HG02885 (cell line): ENCODE measurements around the gene CPT1B.
A peak's percentile ranks its signal among the peaks of the same experiment; 100 is the strongest.

Source experiments
- ATAC-seq: cut with Tn5 transposase; IDR thresholded peaks from one replicate; pipeline ENCODE4 v1.9.1; 2021; ENCODE audit warnings: mild to moderate bottlenecking; ENCODE audit not compliant: unreplicated experiment, poor library complexity

The CPT1B gene

GRCh38 chr22:50531962-50532674, 46.1 kb downstream of the CPT1B start:
- ATAC-seq, result no peak

DNA sequence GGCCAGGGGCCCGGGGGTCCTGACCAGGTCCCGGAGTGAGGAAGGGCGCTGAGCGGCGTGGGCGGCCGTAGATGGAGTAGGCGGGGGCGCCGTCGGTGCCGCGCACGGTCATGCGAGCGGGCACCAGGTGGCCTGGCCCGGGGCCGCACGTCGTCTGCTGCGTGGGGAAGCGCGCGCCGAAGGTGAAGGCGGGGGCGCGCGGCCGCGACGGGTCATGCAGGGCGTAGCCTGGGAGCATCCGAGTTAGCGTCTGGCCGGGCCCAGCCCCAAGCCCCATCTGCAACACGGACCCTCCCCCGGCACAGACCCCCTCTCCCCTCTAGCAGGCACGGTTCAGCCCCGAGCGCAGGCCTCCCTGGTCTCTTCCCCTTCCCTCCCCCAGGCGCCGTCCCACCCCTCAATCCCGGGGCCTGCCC, 46.7 kb downstream of the CPT1B start:
- no peak for ATAC-seq

GRCh38 chr22:50530877-50531545, 47.2 kb downstream of the CPT1B start:
- ATAC-seq, result no peak

DNA sequence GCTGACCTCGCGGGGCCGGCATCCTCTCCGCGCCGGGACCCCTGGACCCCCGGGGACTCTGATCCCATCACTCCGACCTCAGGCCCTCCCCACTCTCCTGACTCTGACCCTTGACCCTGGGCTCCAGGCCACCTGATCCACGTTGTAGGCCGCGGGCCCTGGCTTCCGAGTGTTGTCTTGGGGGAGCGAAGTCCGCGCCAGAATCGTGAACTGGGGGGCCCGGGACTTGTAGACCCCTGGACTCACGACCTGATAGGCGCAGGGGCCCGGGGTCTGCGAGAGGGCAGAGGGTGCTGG, 47.7 kb downstream of the CPT1B start:
- ATAC-seq, result peak; percentile 0

- ATAC-seq, result peak; percentile 19
These were observed 48.2 kb downstream of the CPT1B start, which contains the start of gene TYMP for GRCh38 chr22:50529897-50530579. TSS of gene TYMP (minus strand) at chr22:50530012. CDS start at chr22:50529709, 303 bp downstream.

- ATAC-seq, result no peak
These were observed 48.8 kb downstream of the CPT1B start for GRCh38 chr22:50529416-50529896.

DNA sequence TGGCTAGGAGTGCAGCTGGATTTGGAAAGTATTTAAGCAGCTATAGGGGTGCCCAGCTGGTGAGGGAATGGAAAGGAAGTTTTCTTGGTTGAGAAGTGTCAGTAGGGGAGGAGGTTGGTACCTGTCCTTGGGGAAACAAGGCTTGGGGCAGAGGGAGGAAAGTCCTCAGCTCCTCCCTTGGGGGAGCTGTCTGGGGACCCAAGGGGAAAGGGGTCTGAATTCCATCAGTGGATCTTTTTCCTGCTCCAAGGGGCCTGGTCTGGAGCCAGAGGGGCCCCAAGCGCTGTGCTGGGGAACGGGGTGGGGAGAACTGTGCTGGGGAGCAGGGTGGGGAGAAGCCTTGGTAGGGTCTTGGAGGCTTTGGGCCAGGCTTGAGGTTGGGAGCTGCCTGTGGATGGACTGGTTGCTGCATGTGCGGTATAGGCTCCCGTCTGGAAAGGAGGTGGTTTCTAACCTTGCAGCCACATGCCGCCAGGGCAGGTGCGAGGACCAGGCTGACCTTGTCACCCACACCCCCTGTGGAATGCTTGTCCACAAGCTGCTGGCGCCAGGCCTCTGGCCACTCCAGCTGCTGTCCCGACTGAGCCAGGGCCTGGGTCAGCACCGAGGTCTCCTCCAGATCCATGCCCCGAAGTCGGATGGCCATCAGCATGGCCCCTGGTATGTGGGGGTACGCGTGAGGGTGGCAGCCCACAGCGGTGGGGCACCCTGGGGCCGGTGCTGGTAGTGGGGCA, 49.4 kb downstream of the CPT1B start:
- ATAC-seq, result no peak

DNA sequence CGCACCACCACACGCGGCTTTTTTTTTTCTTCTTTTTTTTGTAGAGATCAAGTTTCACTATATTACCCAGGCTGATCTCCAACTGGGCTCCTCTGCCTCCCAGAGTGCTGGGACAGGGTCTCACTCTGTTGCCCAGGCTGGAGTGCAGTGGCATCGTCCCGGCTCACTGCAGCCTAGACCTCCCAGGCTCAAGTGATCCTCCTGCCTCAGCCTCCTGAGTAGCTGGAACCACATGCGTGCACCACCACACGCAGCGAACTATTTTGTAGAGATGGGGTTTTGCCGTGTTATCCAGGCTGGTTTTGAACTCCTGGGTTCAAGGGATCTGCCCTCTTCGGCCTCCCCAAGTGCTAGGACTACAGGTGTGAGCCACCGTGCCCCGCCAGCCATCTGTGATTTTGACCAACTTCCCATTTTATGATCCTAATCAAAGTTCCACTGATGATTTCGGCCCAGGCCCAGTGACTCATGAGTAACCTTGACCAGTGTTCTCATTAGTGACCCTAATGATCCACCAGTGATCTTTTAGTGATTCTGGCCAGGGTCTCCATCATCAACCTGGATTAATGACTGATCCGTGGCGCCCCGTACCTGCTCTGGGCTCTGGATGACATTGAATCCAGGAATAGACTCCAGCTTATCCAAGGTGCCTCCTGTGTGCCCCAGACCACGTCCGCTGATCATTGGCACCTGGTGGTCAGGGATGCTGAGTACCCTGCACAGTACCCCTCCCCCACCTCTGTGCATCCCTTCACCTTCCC, 50.1 kb downstream of the CPT1B start:
- no peak for ATAC-seq

DNA sequence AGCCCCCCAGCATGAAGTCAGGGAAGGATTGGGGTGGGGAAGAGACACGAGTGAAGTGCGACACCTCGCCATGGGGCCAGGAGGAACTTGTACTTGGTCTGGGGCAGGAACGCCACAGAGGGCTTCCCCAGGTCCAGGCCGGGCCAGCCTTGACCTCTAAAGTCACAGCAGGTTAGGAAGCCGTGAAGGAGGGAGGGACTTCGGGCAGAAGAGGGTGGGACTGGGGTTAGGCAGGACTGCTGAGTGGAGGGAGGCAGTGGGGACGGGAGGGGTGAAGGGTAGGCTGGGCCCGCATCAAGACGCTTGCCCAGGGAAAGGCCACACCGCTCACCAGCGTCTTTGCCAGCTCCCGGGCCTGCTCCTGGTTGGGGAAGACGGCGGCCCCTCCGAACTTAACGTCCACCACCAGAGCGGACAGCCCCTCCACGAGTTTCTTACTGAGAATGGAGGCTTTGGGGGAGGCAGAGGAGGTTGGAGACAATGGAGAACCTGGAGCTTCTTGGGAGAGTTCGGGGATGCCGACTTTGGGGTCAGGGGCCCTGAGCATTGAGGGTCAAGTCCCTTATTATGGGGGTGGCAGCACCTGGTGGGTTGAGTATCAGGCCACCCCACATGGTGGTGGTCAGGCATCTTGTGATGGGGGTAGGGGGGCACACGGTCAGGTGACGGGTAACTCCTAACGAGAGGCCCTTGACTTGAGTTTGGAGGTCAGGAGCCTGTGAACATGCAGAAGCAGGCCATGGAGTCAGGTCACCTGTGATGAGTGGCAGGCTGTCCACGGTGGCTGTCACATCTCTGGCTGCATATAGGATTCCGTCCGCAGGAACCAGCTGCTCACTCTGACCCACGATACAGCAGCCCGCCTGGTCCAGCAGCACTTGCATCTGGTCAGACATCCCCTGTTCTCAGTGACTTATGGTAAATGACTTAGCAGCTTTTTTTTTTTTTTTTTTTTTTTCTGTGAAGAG, 51.1 kb downstream of the CPT1B start:
- no peak for ATAC-seq

DNA sequence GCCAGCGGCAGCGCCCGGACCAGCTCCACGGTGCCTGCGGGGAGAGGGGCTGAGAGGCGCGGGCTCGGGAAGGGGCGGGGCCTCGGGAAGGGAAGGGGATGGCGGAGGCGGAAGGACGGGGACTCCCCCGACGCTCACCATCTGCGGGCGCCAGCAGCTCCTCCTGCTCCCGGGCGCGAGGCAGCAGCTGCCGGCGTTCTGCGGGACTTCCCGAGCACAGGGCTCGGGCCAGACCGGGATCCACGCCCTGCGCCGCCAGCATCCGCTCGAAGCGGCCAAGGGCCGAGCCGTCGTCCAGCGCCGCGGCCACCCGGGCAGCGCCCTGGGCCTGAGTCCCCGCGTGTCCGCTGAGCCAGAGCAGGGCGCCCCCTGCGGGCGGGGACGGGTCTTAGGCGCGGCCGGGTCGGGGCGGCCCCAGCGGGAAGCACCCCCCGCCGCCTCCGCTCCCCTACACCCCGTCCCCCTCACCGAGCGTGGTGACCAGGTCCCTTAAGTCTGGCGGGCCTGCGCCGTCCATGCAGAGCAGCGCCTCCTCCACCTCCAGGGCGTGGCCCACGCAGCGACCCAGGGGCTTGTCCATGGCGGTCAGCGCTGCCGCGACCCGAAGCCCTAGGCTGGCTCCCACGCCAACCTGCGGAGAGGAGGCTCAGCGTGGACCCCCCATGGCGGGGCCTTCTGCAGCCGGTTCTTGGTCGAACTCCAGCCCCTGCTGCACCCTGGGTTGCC, 52.0 kb downstream of the CPT1B start:
- peak; percentile 33 for ATAC-seq

DNA sequence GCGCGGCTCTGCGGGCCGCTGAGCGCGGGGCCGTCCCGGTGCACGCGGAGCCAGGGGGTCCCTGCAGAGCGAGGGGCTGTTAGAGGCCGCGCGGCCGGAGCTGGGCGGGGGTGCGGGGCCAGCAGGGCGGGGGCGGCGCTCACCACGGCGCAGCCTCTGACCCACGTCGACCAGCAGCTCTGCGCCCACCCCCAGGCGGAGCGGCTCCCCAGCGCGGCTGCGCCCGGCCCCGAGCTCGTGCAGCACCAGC, 52.4 kb downstream of the CPT1B start:
- no peak for ATAC-seq

DNA sequence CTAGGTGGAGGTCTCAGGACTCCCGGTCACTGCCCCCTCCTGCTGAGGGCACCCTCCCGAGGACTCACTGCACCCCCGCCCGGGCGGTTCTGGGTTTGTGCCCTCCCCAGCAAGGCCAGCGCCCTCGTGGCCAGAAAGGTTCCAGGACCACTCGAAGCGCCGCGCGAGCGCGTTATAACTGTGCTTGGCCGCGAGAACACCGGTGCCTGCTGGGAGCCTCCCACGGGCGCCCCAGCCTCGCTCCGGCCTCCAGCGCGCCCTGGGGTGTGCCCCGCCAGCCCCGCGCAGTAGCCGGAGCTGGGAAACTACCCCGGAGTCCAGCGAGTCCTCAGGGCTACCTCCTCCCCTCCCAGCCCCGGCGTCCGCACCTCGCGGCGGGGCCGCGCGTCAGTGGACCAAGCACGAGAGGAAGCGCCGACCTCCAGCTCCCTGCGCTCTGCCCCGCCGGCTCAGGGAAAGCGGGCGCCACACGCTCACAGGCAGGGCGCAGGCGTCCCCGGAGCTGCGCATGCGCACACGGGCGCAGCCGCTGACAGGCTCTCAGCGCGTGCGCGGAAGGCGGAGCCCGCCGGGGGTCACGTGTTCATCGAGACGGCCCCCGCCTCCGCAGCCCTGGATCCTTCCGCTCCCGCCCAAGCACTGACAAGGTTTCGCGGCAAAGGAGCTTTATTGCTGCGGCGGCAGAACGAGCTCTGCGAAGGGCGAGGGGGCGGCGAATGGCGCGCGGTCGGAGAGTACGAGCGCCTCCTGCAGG, 52.9 kb downstream of the CPT1B start, which contains the start of gene SCO2:
Gene SCO2 (minus strand): TSS at position 495 of the 754 bp plus-strand sequence. CDS start 1,187 bp downstream, outside the sequence.
- ATAC-seq, result peak; percentile 53

GRCh38 chr22:50524676-50525103, 53.5 kb downstream of the CPT1B start:
- no peak for ATAC-seq

DNA sequence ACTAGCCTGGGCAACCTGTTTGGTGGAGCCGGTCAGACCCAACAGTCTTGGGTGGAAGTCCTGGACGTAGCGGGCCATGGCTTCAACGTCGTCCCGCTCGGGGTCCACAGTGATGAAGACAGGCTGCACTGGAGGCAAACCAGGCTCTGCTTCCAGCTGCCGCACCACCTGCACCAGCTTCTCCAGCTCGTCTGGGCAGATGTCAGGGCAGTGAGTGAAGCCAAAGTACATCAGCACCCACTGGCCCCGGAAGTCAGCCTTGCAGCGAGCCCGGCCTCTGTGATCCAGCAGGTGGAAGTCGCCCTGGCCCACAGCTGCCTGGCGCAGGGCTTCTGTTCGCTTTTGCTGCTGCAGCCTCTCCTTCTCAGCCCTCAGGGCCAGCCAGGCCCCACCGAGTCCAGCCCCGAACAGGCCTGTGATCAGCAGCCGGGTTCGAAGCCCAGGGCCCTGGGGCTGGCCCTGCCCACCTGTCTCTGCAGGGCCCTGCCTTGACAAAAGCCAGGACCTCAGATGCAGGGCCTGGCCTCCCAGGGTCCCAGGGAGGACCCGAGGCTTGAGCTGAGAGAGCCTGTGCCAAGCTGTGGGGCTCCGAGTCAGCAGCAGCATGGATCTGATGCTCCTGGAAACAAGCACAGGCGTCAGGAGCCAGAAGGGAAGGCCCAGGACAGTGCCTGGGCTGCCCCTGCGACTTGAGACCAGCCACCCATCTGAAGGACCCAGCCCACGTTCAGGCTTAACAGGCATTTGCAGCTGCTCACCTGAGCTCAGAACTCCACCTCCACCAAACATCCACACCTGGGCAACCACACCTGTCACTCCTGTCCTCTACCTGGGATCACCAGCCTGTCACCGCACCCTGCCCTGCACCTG, 54.2 kb downstream of the CPT1B start:
- ATAC-seq, result no peak

DNA sequence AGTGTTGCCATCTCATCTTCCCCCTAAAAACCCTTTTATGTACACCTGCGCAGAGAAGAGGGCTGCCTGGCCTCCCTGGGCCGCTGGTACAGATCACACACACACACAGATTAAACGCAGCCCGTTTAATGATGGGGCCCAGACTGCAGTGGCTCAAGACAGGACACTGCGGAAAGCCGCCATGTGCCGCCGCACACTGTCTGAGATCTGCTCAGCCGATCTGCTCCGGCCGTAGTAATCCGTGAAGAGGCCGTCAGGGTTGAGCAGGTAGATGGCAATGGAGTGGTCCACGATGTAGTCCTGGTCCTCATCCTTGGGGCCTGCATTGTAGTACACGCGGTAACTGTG, 54.8 kb downstream of the CPT1B start:
- ATAC-seq, result no peak

- ATAC-seq, result no peak
These were observed 55.3 kb downstream of the CPT1B start for GRCh38 chr22:50522806-50523438.
